HG03469 (cell line): Measurements from ENCODE around the gene MBNL1.
"Not testable (repeated sequence)": the region's sequence is repeated elsewhere in the genome, so short reads cannot be mapped to it uniquely, and the experiment has no call there.

Experiments used
- ATAC-seq: cut with Tn5 transposase; IDR thresholded peaks from one replicate; pipeline ENCODE4 v1.9.1; 2021; ENCODE audit warnings: mild to moderate bottlenecking, moderate library complexity, moderate number of reproducible peaks; ENCODE audit not compliant: unreplicated experiment

Gene MBNL1

DNA sequence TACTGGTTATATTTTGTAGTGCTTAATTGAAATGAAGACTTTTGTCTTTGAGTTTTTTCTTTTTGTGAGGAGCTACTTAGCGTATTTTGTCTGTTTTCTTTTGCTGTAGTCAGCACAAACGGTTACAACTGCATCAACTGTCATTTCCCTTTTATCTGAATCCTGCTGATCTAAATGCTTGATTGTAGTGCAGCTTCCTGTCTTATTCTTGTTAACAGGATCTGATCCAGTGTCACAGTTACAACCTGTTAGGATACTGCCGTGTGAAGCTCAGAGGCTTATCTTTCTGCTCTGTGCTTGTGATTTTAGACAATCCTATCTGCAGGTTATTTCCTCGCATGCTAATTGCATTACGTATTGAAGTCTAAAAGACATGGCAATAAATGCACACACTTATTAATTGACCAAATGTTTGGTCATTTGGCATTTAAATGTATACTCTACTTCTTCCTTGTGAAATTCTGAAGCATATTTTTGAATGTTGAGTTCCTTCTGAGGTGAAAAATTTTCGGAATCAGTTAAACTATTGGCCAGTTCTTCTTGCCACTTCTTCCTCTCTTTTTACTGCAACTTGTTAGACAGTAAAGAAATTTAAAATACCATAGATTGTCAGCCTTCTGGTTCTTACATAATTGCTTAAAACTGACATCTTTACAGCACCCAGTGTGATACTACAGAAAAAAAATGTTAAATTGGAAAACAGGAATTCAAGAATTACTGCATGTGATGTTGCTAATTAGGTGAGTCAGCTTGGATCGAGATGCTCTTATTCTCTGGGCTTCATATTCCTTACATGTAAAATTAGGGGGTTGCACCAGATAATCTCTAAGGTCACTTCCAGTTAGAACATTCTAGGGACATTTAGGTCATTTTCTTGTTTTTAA, 168.2 kb downstream of the MBNL1 start:
- ATAC-seq: no peak

DNA sequence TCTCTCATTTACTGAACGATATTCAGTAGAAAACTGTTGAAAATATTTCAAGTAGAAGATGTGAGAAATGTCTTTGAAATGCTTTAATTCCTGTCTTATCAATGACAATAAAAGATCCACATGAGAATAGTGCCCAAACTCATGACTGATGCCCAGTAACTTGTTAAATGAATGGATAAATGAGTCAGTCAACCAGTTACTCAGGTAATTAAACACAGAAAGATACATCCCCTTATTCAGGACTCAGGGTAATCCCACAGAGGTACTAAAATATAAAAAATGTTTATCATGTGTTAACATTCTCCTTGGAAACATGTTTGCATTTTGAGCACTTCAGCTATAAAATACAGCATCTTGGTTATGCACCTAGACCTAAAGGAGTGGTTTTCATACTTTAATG, 169.5 kb downstream of the MBNL1 start:
- no peak for ATAC-seq

DNA sequence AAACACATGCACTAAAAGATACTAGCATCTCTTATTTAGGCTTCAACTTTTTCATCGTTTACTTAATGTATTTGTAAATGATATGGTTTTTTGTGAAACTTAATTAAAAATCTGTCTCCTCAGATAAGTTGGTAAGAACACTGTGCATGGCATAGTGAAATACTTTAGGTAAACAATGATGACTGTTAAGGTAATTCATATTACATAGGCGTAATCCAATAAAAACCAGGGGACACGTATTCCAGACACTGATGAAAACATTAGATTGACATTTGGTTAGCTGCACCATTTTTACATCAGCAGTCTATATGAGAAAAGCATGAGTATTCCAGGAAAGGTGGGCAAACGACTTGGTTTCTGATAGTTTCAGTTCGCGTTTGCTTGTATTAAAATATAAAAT, 170.0 kb downstream of the MBNL1 start:
- ATAC-seq: no peak

DNA sequence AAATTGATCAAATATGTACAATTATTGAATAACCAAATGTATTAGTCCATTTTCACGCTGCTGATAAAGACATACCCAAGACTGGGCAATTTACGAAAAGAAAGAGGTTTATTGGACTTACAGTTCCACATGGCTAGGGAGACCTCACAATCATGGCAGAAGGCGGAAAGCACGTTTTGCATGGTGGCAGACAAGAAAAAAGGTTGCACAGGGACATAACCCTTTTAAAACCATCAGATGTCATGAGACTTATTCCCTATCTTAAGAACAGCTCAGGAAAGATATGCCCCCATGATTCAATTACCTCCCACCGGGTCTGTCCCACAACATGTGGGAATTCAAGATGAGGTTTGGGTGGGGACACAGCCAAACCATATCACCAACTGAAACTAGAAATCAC, 171.5 kb downstream of the MBNL1 start:
- not testable (repeated sequence) for ATAC-seq

DNA sequence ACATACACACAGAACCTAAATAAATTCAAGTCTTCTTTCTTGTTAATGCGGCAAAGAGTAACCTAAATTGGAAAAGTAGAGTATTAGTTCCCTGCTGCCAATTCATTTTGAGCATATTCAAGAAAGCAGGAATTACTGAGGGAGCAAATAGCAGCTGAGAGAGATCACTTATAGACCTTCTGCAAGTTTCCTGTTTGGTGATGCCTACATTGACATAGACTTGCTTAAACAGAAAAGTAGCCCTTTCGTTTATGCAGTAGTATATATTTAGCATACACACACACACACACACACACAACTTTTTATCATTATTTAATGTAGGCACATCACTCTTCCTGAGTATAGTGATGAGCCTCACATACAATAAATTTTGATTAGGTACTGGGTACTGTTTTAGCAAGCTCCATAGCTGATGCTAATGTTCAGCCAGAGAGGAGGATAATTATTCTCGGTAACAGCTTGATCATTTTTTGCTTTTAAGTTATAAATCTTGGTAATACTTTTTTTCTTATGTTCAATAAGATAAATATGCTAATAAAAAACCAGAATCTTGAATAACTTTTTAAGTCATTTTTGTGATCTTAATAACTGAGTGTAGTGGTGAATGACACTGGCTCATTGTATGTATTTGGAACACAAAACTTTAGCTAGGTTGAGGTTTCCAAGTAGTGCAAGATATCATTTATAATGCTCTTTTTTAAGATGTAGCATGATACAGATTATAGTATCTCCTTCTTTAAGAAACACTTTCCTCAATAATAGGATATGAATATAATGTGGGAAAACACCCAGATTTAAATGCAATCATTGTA, 174.7 kb downstream of the MBNL1 start:
- no peak for ATAC-seq

DNA sequence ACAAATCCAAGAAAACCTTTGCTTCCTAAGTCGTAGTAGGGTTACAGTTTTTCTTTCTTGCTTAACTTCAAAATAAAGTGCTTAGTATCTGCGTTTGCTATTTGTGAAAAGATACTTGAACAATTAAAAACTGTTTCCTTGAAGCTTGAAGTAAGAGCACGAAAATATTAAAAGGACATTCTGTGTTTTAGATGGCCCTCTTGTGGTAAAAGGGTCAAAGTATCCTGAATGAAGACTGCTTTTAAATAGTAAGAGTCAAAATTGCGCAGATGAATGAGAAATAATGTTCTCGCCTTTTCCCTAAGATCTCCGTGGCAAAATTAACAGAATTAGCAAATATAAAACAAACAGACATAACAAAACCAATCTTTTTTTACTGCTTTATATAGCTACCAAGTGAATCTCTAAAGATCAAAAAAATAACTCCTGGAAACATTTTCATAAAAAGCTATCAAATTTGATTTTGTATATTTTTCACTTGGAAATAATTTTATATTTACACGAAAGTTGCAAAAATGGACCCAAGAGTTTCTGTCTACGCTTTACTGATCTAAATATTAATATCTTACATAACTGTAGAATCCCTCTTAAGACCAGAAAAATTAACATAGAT, 175.4 kb downstream of the MBNL1 start:
- no peak for ATAC-seq

DNA sequence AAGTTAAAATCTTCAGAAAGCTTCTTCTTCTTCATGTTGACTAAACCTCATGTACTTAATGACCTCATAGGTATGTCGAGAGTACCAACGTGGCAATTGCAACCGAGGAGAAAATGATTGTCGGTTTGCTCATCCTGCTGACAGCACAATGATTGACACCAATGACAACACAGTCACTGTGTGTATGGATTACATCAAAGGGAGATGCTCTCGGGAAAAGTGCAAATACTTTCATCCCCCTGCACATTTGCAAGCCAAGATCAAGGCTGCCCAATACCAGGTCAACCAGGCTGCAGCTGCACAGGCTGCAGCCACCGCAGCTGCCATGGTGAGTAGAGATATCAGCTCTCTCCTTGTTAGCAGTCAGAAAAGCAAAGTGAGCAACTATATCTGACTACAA, 176.5 kb downstream of the MBNL1 start:
- no peak for ATAC-seq

DNA sequence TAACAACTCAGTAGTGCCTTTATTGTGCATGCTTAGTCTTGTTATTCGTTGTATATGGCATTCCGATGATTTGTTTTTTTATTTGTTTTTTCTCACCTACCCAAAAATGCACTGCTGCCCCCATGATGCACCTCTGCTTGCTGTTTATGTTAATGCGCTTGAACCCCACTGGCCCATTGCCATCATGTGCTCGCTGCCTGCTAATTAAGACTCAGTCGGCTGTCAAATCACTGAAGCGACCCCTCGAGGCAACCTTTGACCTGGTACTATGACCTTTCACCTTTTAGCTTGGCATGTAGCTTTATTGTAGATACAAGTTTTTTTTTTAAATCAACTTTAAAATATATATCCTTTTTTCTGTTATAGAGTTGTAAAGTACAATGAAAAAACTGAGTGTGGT, 177.8 kb downstream of the MBNL1 start:
- ATAC-seq: no peak

DNA sequence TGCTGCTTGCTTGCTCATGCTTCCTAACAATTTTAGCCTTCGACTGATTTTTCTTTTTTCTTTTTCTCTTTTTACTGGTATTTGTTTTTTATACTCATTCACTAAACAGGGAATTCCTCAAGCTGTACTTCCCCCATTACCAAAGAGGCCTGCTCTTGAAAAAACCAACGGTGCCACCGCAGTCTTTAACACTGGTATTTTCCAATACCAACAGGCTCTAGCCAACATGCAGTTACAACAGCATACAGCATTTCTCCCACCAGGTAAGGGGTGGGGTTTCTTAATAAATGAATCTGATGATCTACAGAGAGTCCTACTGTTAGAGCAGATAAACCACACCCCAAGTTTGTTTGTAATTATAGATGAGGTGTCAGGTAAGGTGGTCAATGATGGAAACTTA, 178.8 kb downstream of the MBNL1 start:
- ATAC-seq: no peak

DNA sequence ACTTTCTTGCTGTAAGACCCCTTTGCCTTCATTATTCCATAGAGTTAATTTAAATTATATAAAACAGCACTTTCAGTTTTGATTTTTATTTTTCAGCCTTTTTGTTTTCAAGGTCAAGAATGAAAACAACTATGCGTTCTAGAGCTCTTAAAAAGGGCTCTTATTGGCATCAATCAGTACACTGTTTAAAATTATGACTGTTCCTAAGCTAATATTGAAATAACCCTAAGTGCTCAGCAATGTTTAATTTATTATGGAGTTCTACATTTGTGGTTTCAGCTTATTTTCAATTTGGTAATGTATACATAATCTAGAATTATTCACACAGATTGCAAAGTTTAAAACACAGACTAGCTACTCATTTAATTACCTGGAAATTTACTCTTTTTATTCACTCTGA, 179.4 kb downstream of the MBNL1 start:
- no peak for ATAC-seq

DNA sequence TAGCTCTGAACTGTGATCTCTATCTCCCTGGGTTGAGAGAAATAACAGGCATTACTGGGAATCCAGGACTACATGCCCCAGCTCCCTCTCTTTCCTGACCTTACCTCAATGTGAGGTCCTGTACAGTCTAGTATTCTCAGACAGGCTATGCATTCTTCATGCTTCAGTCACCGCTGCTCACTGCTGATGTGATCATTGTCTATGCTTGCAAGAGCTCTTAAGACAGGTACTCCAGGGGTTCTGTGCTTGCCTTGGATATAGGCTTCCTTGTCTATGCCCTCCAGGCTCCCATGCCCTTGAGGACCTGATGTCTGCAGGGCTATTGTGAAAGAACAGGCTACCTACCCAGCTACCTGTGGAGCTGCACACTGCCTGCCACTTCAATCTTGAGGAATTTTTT, 183.6 kb downstream of the MBNL1 start:
- ATAC-seq: no peak

DNA sequence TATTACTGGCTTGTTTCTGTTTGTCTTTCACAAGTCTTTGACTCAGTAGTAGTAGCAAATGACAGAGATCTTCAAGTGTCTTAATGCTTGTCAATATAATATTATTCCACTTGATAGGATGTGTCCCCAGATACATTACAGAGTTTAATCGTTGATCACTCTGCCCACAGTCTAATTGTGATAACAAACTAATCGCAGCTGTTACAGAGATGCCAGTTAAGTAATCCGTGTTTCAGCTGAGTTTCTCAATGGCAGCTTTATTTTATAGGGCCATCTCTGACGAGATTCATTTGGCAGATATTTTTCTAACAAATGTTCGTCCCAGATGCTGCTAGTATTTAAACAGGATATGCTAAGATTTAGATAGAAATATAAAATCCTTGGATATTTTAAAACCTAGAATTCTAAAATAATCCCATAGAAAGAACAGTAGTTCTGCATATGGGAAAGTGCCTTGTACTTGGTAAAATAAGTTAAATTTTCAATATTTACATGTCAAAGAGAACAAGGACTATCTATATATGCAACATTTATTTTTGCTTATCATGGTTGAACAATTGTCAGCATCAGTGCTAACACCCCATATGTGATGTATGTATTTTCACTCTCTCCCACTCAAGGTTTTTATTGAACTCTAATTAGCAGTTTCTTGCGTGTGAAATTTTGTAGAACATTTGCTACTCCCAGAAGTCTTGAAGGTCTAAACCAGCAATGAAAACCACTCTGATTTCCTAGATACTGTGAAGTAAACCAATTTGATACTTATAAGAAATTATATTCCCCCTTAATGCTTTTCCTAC, 185.5 kb downstream of the MBNL1 start:
- ATAC-seq: no peak

DNA sequence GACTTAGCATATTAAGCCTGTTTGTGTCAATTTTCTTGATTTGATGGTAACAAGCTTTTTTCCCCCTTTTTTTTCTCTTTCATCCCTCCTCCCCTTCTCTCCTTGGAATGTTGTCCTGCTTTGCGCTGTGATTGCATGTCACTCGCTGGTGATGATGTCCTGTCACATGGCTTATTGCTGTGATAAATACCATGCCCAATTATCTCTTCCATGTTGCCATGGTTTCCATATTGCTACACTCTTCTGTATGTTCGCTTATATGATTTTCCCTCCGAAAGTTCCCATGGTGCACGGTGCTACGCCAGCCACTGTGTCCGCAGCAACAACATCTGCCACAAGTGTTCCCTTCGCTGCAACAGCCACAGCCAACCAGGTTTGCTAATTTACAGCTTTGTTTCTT, 187.3 kb downstream of the MBNL1 start:
- ATAC-seq: no peak

DNA sequence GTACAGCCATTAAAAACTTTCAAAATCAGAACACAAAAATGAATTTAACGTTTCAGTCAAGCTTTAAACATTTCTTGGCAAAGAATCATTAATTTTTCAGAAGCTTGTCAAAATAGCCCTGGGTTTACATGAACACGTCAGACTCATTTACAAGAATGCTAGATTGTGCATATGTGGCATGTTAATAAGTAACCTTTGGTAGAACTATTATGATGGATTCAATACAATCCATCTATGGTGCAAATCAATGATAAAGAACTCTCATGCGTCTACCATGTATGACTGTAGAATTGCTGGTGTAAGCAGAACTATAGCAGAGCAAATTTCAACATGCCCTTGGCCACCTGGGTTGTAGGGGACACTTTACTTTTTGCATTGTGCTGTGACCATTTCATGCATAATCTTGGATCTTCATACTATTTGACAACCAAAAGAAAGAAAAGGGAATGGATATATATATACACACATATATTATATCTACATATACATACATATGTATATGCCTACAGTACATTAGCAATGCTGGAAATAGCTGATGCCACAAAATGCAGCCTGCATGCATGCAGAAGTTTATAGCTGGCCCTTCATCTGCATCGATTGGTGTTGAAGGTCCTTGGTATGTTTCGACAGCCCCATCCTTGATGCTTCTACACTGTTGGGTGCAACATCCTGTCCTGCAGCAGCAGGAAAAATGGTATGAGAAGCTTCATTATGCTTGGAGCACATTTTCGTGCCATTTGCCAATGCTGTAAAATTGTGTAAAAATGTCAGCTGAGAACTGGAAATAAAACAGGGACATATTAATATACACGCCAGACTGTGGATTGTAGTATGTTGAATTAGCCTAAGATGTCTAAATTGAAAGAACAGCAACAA, 189.0 kb downstream of the MBNL1 start:
- ATAC-seq: no peak

DNA sequence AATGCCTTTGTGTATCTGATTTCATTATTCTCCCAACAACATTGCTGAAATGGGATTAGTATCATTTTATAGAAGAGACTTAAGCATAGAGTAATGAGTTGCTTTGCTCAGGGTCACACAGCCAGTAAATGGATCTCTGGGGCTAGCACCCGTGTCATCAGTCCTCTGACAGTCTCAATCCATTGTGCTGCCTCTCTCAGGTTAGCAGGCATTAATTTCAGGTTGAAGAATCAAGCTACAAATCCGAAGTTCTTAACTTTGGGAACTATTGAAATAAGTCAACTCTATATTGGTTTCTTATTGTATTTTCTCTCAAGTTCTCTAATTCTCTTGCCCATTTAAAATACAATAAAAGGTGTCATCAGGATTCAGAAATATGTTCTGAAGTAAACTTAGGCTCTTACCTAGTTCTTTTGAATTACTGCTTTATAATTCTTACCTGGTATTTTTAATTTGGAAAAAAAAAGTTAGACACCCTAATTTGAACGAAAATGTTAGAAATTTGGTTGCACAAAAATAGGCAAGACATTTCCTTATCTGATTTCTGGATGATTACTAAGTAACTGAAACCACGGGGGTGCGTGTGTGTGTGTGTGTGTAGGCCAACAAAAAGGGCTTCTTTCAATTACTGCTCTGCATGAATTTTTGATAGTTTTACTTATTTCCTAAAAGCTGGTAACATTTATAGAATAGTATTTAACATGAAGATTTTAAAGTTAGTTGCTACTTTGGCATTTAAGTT, 189.8 kb downstream of the MBNL1 start:
- no peak for ATAC-seq

DNA sequence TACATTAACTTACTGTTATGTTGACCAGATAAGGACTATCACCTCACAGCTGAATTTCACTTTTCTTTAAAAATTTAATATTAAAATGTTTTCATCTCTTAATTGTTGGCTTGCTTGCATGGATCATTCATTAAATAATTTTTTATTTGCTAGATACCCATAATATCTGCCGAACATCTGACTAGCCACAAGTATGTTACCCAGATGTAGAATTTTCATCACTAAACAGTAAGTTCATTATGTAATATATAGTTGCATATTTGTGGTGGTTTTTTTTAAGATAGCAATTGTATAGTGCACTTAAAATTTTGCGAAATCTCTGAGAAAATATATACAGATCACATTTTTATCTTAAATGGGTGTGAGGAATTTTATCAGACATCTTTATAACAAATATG, 190.4 kb downstream of the MBNL1 start:
- no peak for ATAC-seq

DNA sequence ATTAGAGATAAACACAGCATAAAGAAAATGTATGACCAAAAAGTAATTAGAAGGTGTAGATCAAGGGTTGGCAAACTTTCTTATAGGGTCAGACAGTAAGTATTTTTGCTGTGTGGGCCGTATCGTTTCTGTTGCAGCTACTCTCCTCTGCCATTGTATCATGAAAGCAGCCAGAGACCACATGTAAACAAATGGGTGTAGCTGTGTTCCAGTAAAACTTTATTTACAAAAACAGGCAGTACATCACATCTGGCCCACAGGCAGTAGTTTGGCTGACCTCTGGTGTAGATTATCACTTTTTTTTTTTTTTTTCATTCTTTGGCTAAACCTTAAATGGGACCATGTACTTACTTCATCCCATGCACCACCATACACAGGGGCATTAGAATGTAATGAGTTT, 190.8 kb downstream of the MBNL1 start:
- ATAC-seq: no peak

DNA sequence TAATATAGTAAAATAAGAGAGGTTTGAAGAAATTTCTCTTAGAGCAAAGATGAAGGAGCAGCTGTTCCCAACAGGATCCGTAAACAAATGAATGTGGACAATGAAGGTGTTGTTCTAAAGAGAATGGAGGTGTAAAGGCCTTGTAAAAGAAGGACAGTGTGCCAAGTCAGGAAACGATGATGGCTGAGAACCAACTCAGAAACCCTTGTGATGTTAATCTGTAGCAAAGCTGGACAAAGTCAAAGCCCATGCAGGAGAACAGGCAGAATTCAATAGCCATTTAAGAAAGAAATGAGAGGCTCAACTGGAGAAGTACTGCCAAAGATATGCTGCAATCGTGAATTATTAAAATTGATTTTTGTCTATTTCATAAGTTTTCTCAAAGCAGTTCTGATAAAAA, 192.2 kb downstream of the MBNL1 start:
- no peak for ATAC-seq

DNA sequence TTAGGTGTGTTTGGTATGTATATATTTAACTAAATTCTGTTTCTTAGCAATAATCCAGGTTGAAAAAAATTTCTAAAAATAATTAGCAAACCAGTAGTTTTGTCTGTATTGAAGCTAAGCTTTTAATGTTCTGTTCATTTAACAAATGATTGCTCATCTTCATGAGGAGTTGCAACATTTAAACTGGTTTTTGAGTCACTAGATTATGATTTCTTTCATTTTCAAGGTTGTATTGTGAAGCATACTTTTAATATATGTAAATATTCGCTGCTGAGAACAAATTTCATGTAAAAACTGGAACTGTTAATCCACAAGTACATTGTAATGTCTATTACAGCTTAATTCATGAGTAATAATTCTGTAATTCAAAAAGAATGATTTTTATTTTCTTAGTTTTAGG, 192.7 kb downstream of the MBNL1 start:
- ATAC-seq: no peak
